ENCODE results near the gene KRTAP10-1.

KRTAP10-1 gene

DNA sequence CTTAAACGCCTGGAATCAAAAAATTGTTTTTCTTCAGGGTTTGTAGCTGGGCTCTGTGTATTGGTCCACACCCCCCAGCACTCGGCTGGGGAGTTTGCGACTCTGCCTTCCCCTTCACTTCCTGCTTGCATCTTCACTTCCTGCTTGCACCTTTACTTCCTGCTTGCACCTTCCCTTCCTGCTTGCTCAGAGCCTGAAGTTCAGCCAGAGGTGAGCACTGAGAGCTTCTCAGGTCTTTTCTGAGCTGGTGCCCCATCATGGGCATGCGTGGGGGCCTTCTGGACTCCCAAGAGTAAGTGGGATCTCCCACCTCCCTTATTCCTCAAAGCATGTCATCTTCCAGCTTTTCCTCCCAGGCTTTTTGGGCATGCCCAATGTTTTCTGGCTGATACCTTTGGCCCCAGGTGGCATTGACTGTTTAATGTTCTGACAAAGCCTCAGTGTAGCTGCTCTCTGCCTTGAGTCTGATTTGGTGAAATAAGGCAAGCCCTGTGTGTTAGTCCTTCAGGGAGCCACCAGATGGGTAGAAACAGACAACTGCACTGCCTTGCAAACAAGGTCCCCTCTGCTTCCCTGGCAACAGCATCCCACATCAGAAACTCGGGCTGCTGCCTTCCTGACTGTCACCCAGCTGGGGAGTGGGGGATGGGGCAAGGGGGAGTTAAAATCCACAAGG lies 7.8 kb upstream of the KRTAP10-1 start:
- no peak for DNase-seq

DNA sequence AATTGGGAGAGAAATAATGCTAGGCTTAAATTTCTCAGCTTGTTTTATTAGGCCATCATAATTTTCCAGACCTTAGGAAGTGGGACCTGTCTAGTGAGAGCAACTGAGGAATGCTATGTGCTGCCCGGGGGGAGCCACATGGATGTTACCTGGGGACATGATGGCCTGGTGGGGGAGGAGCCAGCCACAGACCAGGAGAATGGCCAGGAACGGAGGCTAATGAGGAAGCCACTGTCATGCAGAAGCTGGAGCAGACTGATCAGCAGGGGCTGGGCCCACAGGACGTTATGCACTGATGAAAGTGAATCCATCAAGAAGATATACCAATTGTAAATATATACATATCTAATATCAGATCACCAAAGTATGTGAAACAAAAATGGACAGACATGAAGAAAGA lies 4.6 kb upstream of the KRTAP10-1 start:
- DNase-seq = no peak

DNA sequence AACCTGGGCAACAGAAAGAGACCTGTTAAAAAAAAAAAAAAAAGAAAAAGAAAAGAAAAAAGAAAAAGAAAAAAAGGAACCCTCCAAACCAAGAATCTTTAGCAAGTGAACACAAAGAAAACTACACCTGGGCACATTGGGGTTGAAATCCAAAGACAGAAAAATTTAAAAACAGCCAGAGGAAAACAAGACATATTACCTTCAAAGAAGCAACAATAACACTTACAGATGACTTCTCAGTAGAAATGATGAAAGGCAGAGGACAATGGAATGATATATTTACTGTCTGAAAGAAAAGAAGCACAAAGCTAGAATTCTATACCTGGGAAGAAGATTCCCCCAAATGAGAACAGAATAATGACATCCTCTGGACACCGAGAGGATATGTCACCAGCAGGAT lies 2.7 kb upstream of the KRTAP10-1 start:
- DNase-seq = no peak

DNA sequence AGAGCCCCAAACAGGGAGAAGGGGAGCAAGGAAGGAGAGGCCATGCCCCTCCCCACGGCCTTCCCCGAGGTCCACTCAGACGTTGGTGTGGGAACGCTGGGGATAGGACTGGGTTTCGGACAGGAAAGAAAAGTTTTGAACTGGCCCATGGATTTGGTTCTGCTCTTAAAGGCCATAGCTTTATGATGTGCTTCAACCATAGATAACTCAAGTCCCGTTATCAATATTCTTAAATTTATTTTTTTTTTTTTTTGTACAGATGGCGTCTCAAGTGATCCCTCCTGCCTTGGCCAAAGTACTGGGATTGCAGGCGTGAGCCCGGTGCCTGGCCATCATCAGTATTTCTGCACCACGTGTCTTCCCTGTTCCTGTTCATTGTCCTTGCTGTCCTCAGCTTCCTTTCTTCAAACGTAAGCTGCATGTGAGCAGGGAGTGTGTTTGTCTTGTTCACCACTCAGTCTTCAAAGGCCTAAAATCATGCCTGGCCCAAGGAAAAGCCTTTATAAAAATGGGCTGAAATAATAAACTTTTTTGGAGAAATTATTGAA lies 820 bp upstream of the KRTAP10-1 start:
- DNase-seq = no peak

DNA sequence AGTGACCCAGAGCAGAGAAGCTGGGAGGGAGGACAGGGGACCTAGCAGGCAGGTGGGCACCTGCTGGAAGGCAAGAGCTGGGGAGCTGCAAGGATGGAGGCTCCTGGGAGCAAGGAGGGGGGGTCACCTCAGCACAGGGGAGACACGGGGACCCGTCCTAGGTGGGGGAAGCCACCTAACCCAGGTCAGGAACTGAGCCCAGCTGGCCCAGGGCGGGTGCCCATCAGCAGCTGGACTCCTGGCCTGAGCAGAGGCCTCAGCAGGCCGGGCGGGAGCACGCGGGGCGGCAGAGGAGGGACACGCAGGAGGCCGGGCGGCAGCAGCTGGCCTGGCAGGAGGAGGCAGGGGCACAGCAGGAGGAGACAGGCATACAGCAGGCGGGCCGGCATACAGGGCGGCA lies 949 bp downstream of the KRTAP10-1 start:
- no peak for DNase-seq

DNA sequence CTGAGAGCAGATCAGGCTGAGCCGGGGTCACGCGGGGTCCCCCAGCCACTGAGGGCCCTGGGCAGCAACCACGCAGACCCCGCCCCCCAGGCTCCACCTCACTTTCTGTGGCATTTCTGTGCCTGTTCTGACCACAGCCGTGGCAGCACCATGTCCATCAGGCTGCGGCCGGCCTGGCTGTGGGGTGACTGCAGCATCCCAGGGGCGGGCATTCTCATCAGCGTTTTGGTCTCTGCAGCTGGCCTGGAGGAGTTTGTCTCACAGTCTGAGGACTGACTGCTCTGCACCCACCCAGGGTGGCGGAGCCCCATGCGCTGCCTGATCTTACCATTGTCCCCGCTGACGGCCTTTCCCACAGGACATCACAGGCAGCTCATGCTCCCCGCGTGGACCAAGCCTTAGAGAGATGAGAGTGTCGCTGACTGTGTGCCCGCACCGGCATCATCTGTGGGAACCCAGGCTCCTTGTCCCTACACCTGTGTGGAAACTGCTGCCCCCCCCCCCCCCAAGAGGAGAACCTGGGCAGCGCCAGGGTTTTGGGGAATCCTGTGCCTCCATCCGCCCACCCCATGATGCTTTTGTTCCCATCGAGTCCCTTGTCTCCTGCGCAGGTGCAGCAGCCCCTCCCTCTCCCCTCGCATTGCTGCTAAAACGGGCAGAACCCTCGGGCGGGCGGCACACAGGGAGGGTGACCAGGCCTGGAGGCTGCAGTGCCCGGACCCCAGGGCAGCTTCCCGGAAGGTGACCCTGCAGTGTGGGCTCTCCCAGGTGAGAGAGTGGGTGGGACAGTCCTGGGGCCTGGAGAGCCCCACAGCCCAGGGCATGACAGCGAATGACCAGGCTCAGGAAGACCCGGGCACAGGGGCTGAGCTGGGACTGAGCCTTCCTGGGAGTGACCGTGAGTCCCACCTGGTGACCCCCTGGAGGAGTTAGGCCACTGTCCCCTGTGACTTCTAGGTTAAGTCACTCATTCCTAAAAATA lies 1.8 kb downstream of the KRTAP10-1 start:
- no peak for DNase-seq

DNA sequence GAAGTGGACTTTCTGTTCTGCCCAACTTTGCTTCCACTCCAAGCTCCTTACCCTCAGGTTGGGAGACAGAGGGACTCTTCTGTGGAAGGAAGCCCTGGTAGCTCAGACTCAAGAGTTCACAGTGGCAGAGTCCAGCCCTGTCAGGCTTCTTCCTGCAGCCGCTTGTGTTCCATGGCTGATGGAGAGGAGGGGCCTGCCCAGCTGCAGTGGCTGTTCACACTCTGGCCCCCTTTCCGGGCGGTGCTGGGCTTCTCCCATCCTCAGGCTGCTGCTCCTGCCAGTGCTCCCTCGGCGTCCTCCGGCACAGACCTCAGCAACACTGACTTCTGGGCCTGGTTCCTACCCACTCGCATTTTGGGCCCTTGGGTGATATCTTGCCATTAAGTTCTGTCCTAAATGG lies 4.0 kb downstream of the KRTAP10-1 start:
- no peak for DNase-seq

DNA sequence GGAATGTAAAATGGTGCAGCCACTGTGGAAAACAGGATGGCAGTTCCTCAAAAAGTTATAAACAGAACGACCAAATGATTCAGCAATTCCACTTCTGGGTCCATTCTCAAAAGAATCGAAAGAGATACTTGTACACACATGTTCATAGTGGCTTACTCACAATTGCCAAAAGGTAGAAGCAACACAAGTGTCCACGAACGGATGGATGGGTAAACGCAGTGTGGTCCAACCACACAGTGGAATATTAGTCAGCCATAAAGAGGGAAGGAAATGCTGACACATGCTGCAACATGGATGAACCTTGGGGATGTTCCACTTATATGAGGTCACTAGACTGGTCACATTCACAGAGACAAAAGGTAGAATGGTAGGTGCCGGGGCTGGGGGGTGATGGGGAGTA lies 5.3 kb downstream of the KRTAP10-1 start:
- no peak for DNase-seq

DNA sequence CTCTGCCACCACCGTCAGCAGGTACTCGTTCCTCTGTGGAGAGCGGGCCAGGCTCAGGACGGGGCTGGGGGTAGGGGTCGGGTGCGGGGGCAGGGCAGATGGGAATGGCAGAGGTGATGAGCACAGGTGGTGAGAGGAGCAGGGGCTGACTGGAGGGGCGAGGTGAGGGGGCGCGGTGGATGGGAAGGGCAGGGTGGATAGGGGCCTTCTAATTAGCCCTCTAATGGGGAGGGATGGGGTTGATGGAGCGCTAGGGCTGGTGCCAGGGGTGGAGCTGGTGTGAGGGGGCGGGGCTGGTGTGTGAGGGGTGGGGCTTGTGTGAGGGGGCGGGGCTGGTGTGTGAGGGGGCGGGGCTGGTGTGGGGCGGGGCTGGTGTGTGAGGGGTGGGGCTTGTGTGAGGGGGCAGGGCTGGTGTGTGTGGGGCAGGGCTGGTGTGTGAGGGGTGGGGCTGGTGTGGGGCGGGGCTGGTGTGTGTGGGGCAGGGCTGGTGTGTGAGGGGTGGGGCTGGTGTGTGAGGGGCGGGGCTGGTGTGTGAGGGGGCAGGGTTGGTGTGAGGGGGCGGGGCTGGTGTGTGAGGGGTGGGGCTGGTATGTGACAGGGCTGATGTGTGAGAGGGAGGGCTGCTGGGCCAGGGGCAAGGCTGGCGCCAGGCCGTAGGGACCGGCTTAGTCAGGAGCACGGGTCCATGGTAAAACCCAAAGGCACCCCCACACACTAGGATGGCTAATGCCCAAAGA lies 5.9 kb downstream of the KRTAP10-1 start:
- no peak for DNase-seq

DNA sequence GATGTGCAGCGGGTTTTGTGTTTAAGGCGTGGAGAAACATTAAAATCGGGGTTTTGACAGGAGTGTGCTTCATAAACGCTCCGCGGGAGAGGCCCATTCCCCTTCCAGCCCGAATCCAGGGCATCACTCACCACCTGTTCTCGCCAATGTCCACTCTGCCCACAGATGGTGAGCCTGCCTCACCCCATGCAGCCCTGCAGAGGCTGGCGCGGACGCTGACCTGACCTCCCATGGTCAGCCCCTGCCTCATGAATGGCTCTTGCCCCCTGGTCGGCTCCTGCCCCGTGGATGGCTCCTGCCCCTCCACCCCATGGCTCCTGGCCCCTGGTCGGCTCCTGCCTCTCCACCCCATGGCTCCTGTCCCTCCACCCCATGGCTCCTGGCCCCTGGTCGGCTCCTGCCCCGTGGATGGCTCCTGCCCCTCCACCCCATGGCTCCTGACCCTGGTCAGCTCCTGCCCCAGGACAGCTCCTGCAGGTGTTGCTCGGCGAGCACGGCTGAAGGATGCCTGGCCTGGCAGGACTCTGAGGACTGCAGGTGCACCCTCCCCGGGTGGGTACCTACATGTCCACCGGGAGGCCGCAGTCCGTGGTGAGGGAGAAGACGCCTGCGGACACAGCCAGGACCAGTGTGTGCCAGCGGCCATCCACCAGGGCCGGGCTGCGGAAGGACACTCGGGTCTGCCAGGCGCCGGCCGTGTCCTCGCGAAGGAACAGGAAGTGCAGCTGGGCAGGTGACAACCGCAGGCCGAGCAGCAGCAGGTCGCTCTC lies 6.7 kb downstream of the KRTAP10-1 start:
- no peak for DNase-seq

DNA sequence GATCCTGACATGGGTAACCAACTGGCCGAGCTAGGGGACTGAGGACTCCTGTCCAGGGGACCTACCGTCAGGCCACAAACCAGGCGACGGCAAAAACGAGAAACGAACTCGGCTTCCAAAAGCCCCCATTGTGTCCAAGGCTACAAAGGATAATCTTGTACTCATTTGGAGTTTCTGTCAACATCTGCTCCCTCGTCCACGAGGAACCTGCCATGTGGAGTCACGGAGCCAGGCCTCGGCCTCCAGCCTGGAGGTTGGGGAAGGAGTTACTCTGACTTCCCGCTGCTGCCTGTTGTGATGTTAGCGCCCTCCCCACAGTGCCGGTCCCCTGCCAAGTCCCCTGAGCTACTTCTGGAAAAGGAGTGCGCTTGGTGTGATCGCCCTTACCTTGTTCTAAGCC lies 7.3 kb downstream of the KRTAP10-1 start:
- DNase-seq = no peak

DNA sequence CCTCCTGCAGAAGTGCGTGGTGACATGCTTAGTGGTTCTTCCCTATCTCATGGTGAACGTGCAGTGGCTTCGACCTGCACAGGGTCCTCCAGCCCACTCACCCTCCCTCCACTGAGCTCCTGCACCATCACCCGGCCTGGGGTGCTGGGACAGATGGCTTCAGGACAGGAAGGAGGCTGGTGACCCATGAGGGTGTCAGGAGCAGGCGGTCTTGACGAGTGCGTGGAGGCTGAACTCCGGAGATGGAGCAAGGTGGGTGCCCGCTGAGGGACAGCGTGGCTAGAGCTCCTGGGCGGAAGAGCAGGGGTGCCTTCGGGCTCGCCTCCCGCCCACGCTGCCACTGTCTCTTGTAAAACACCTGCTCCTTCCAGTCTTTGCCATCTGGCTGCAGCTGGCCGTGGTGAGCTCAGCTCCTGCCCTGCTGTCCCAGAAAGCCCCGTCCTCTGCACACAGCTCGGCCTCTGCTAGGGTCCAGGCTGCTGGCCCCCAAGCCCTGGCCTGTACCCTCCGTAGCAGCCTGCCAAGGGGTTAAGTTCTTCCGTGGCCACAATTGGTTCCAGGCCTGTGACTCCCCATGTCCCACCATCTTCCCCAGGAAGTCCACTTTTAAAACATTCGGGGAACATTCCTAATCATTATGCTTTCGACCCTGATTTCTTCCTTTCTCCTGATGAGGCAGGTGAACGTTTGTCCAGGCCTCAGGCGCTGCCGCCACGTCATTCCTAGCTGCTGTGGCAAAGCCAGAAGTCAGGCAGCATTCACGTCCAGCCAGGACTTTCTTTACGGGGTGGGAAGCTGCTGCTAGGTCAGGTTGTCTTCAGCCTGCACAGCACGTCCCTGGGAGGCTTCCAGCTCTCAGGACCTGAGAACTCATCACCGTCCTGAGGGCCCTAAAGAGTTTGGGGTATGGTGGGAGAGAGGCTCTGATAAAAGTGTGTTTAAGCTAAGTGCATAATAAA lies 8.1 kb downstream of the KRTAP10-1 start:
- no peak for DNase-seq

DNA sequence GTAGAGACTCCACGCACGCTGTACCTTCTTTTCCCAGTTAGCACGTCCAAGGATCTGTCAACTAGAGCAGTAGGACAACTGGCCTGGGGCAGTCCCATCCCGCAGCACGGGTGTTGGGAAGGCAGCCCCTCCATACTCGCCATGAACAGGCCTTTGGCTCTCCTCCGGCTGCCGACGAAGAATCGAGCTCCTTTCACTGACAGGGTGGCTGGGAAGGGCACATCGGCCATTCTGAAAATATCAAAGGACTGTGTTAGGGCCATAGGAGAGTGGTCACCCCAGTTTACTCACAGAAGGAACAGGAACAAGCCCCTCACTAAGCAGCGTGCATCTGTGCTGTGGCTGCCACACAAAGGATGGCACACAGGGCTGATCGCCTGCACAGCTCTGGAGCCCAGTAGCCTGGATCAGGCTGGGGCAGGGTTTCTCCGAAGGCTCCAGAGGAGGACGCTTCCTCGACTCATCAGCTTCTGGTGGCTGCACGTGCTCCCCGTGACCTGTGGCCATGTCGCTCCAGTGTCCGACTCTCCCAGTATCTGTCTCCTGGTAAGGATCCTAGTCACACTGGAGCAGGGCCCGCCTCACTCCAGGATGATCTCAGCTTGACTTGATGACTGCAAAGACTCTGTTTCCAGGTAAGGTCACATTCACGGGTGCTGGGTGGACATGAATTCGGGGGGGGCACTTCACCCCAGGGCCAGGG lies 8.9 kb downstream of the KRTAP10-1 start:
- no peak for DNase-seq

DNA sequence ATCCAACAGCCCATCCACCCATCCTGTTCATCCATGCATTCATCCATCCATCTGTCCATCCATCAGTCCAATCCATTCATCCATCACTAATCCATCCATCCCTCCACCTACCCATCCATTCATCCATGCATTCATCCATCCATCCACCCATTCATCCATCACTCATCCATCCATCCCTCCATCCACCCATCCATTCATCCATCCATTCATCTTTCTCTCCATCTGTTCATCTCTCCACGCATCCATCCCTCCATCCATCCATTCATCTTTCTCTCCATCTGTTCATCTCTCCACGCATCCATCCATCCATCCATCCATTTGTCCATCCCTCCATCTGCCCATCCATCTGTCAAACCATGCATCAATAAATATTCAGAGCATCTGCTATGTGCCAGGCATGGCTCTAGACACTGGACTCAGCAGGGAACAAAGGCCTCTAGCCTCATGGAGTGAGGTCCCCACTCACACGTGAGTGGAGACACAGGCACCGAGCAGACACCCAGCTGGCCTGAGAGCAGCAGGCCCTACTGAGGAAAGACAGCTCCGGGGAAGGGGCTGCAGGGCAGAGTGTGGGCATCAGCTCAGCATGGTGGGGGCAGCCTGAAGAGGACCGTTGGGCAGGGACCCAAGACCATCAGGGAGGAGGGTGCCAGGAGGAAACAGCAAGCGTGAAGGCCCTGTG lies 9.6 kb downstream of the KRTAP10-1 start:
- no peak for DNase-seq

DNA sequence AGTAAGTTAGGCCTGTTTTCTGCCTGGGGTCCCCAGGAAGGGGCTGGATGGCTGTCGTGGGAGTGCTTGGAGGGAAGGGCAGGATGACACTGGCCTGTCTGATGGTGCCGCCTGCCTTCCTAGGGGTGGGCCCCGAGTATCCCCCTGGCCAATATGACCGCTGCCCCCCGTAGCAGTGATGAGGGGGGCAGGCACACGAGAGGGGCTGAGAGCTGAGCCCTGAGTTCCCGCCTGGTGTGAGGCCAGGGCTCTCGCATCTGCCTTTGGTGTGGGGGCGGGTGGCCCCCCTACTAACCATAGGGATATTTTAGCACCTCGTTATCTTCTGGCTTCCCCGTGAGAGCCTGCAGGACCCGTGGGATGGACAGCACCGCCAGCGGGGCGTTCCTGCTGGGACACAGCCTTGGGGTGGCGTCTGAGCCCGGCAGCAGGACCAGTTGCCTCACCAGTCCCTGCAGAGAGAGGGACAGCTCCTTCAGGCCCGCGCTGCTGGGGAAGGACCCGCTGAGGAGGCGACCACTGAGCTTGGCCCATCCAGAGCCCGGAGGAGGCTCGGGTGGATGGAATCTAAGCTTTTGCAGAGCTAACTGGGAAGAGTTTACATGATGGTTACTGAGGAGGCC lies 10.4 kb downstream of the KRTAP10-1 start:
- no peak for DNase-seq

DNA sequence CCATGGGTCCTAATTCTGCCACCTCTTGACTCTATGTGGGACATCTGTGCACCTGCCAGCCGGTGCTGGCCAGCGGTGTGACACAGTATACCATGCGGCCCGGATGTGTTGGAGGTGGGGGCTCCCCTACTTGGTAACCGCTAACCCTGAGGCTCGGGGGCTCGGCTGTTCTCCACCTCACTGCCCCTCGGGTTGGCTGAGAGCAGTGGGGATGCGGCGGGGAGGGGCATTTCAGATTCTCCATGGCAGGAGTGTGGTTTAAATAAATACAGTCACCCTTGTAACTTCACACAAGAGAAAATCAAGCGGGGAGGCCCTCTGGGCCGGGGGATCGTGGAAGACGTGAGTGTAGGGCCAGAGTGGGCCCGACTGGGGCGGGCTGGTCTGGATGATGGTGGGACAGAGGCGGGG lies 11.0 kb downstream of the KRTAP10-1 start:
- DNase-seq = no peak

DNA sequence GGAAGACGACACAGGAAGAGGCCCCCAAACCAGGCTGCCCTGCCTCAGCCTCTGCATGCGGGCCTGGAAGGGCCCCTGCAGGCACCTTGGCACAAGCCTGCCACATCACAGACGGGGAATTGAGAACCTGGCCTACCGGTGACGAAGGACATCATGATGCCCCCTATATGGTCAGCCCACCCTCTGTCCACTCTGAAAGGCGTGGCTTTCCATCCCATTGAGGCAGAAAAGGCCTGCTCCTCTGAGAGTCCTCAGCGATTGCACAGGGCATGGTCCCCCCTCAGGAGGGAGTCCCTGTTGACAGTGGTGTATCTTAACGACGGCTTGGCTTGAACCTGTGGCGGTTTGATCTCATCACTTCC lies 11.4 kb downstream of the KRTAP10-1 start:
- DNase-seq = no peak

DNA sequence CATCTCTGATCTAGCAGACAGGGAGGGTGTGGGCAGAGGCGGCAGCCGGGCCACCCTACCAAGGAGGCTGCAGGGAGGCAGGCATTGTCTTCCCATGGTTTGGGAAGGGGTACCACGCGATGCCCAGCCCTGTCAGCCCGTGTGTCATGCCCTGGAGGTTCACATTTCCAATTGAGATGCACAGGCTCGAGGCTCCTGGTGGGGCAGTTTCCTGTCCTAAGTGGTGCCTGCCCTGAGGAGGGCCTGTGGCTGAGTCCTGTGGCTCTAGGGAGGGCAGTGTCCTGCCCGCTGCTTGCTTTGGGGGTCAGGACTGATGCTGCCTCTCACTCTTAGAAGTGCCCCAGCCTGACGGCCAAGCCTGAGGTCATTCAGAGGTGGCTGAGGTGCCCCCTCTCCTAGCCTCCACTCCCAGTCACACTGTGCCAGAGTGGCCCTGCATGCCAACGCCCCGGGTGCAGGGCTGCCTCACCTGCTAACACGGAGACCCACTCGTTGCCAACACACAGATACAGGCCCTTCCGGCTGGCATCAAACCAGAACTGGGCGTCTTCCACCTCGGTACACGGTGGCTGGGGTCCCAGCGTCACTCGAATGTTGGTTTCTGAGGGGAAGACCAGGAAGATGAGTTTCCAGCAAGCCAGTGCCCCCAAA lies 11.9 kb downstream of the KRTAP10-1 start:
- no peak for DNase-seq

Measured in EL (cell line).